Suprapubic skin (tissue), 4 donors: ENCODE results near the gene SPIC. TPM values are rescaled to one million over a fixed set of nuclear protein-coding genes. Genes with fewer than 3 reads are reported as not detected.

ENCODE experiments used
- DNase-seq, 2 donors: peaks; one replicate each; pipeline ENCODE4 v3.0.0-alpha.2; 2019; ENCODE audit warnings: low spot score in 2 of 2
- H3K27ac ChIP-seq: fragments of 200-600 bp; sonication (generic); one replicate; pipeline ENCODE4 v1.5.1; 2019
- H3K27me3 ChIP-seq: fragments of 200-600 bp; sonication (generic); one replicate; pipeline ENCODE4 v1.5.1; 2019
- H3K36me3 ChIP-seq: fragments of 200-600 bp; sonication (generic); one replicate; pipeline ENCODE4 v1.5.1; 2019
- H3K4me1 ChIP-seq: fragments of 200-600 bp; sonication (generic); one replicate; pipeline ENCODE4 v1.5.1; 2019
- H3K4me3 ChIP-seq: fragments of 200-600 bp; sonication (generic); one replicate; pipeline ENCODE4 v1.5.1; 2019; ENCODE audit warnings: mild to moderate bottlenecking
- H3K9me3 ChIP-seq: fragments of 200-600 bp; sonication (generic); one replicate; pipeline ENCODE4 v1.5.1; 2019
- CTCF ChIP-seq, 2 donors: fragments of 200-600 bp in 1 of 2; fragments of 450-650 bp in 1 of 2; sonication (generic) in 1 of 2; IDR thresholded peaks; one replicate each; pipeline ENCODE4 v1.5.1; 2016 to 2019; ENCODE audit warnings: antibody characterized with exemption in 2 of 2, mild to moderate bottlenecking in 1 of 2, moderate library complexity in 1 of 2
- EP300 ChIP-seq: sonication (generic); formaldehyde crosslinking; IDR thresholded peaks from one replicate; pipeline ENCODE4 v1.6.1; 2017; ENCODE audit warnings: antibody characterized with exemption
- POLR2A ChIP-seq, 2 donors: fragments of 450-650 bp; IDR thresholded peaks; one replicate each; pipeline ENCODE4 v1.6.1; 2017; ENCODE audit warnings: antibody characterized with exemption in 2 of 2, mild to moderate bottlenecking in 2 of 2, moderate library complexity in 2 of 2
- POLR2AphosphoS5 ChIP-seq, 3 donors: sonication (generic); formaldehyde crosslinking; IDR thresholded peaks; one replicate each; pipeline ENCODE4 v1.6.1; 2017; ENCODE audit warnings: antibody characterized with exemption in 3 of 3
- WGBS: methylation state at CpG from one replicate; pipeline ENCODE4 v1.1.5; 2018; 5-methylcytosine and 5-hydroxymethylcytosine counted together
- total RNA-seq, 4 donors: library from RNA; depleted of rRNA; stranded (reverse); fragments of >200 nt; gene quantifications; one replicate each; pipeline ENCODE4 v1.1.0, GENCODE V29; 2016

SPIC gene
- total RNA-seq, 4 donors from 2014 or later: not detected

GRCh38 chr12:101475751-101476305 is 692 bp downstream of the SPIC start:
- 73% methylated on average over 5 of the region's 5 CpGs for WGBS
- TF ChIP-seq POLR2A (IDR thresholded peaks at IDR 0.05) (no peak), POLR2AphosphoS5 (IDR thresholded peaks at IDR 0.05) (no peak), EP300 (no peak), CTCF (IDR thresholded peaks at IDR 0.05) (no peak)
- no peak overlapping the region for H3K27ac ChIP-seq
- H3K36me3 ChIP-seq: no peaks in the 10 kb centered on the region
- H3K27me3 ChIP-seq: no peaks in the 10 kb centered on the region
- H3K4me3 ChIP-seq: no peak overlapping the region
- DNase-seq: no peak
- H3K4me1 ChIP-seq: no peaks in the 10 kb centered on the region
- H3K9me3 ChIP-seq: no peaks in the 10 kb centered on the region

GRCh38 chr12:101480849-101481248 is 5.7 kb downstream of the SPIC start:
- Histone ChIP-seq H3K4me3 (no peak overlapping the region), H3K27me3 (no peaks in the 10 kb centered on the region), H3K9me3 (no peaks in the 10 kb centered on the region), H3K36me3 (no peaks in the 10 kb centered on the region), H3K27ac (no peak overlapping the region), H3K4me1 (no peaks in the 10 kb centered on the region)
- 76% methylated on average over 1 of the region's 1 CpG for WGBS
- TF ChIP-seq POLR2AphosphoS5 (IDR thresholded peaks at IDR 0.05) (no peak), CTCF (IDR thresholded peaks at IDR 0.05) (no peak), POLR2A (IDR thresholded peaks at IDR 0.05) (no peak), EP300 (no peak)
- no peak for DNase-seq

GRCh38 chr12:101485021-101485420 is 9.9 kb downstream of the SPIC start:
- Histone ChIP-seq H3K27me3 (no peaks in the 10 kb centered on the region), H3K36me3 (no peaks in the 10 kb centered on the region), H3K4me3 (no peak overlapping the region), H3K9me3 (no peaks in the 10 kb centered on the region), H3K4me1 (no peaks in the 10 kb centered on the region), H3K27ac (no peak overlapping the region)
- DNase-seq: no peak
- TF ChIP-seq POLR2AphosphoS5 (IDR thresholded peaks at IDR 0.05): no peak
- no peak for TF ChIP-seq POLR2A (IDR thresholded peaks at IDR 0.05)
- no peak for TF ChIP-seq EP300
- no peak for TF ChIP-seq CTCF (IDR thresholded peaks at IDR 0.05)

GRCh38 chr12:101488469-101488868 is 13.3 kb downstream of the SPIC start:
- no peak for DNase-seq
- no peaks in the 10 kb centered on the region for H3K27me3 ChIP-seq
- no peaks in the 10 kb centered on the region for H3K4me1 ChIP-seq
- no peaks in the 10 kb centered on the region for H3K36me3 ChIP-seq
- no peaks in the 10 kb centered on the region for H3K9me3 ChIP-seq
- no peak overlapping the region for H3K4me3 ChIP-seq
- WGBS: 67% methylated on average over 2 of the region's 2 CpGs
- H3K27ac ChIP-seq: no peak overlapping the region
- no peak for TF ChIP-seq CTCF (IDR thresholded peaks at IDR 0.05)
- no peak for TF ChIP-seq EP300
- TF ChIP-seq POLR2A (IDR thresholded peaks at IDR 0.05): no peak
- TF ChIP-seq POLR2AphosphoS5 (IDR thresholded peaks at IDR 0.05): no peak

- H3K9me3 ChIP-seq: no peaks in the 10 kb centered on the region
- 11% methylated on average over 3 of the region's 3 CpGs for WGBS
- no peaks in the 10 kb centered on the region for H3K4me1 ChIP-seq
- no peaks in the 10 kb centered on the region for H3K36me3 ChIP-seq
- peak in 1 of 2 donors; percentile 38 for TF ChIP-seq CTCF (IDR thresholded peaks at IDR 0.05)
- TF ChIP-seq POLR2A (IDR thresholded peaks at IDR 0.05): no peak
- no peak overlapping the region for H3K27ac ChIP-seq
- H3K4me3 ChIP-seq: no peak overlapping the region
- H3K27me3 ChIP-seq: no peaks in the 10 kb centered on the region
- DNase-seq: no peak
These were observed 15.3 kb downstream of the SPIC start for GRCh38 chr12:101490286-101490920.
